ENCODE measurements around the gene B4GALT3.

Gene B4GALT3

GRCh38 chr1:161188381-161188780 lies 11.1 kb upstream of the B4GALT3 start:
- DNase-seq (ENCODE audit: low spot score), result no peak

- DNase-seq (ENCODE audit: low spot score), result no peak
These were observed 10.0 kb upstream of the B4GALT3 start for GRCh38 chr1:161187311-161187710.

GRCh38 chr1:161185732-161186311 lies 8.5 kb upstream of the B4GALT3 start:
- DNase-seq (ENCODE audit: low spot score), result no peak

GRCh38 chr1:161185282-161185682 lies 8.0 kb upstream of the B4GALT3 start:
- peak; percentile 60 for DNase-seq (ENCODE audit: low spot score)

- DNase-seq (ENCODE audit: low spot score), result no peak
These were observed 4.9 kb upstream of the B4GALT3 start for GRCh38 chr1:161182214-161182613.

- DNase-seq (ENCODE audit: low spot score), result no peak
These were observed 3.3 kb upstream of the B4GALT3 start for GRCh38 chr1:161180639-161181038.

GRCh38 chr1:161179698-161180097 lies 2.4 kb upstream of the B4GALT3 start:
- DNase-seq (ENCODE audit: low spot score), result no peak

GRCh38 chr1:161177936-161178244 lies 583 bp upstream of the B4GALT3 start:
- no peak for DNase-seq (ENCODE audit: low spot score)

- DNase-seq (ENCODE audit: low spot score), result no peak
These were observed 717 bp downstream of the B4GALT3 start for GRCh38 chr1:161176468-161177111.

- no peak for DNase-seq (ENCODE audit: low spot score)
These were observed 1.4 kb downstream of the B4GALT3 start for GRCh38 chr1:161175771-161176453.

- DNase-seq (ENCODE audit: low spot score), result no peak
These were observed 2.4 kb downstream of the B4GALT3 start for GRCh38 chr1:161174911-161175310.

- no peak for DNase-seq (ENCODE audit: low spot score)
These were observed 3.6 kb downstream of the B4GALT3 start for GRCh38 chr1:161173711-161174110.

- DNase-seq (ENCODE audit: low spot score), result no peak
These were observed 4.4 kb downstream of the B4GALT3 start for GRCh38 chr1:161172776-161173376.

GRCh38 chr1:161172349-161172748 lies 5.0 kb downstream of the B4GALT3 start:
- no peak for DNase-seq (ENCODE audit: low spot score)

GRCh38 chr1:161171696-161172095 lies 5.6 kb downstream of the B4GALT3 start:
- DNase-seq (ENCODE audit: low spot score), result no peak

GRCh38 chr1:161171191-161171590 lies 6.1 kb downstream of the B4GALT3 start:
- DNase-seq (ENCODE audit: low spot score), result no peak

- no peak for DNase-seq (ENCODE audit: low spot score)
These were observed 8.4 kb downstream of the B4GALT3 start for GRCh38 chr1:161168906-161169305.

GRCh38 chr1:161166669-161167548 lies 10.4 kb downstream of the B4GALT3 start:
- DNase-seq (ENCODE audit: low spot score), result no peak

GRCh38 chr1:161165742-161166668 lies 11.3 kb downstream of the B4GALT3 start, which contains the start of gene PPOX:
Gene PPOX, plus strand, starts transcription at chr1:161166426. Its CDS starts 422 bp downstream, at chr1:161166848.
- DNase-seq (ENCODE audit: low spot score), result peak; percentile 99

- DNase-seq (ENCODE audit: low spot score), result no peak
These were observed 12.3 kb downstream of the B4GALT3 start for GRCh38 chr1:161164901-161165610.
